Measurements from ENCODE around the gene CSAG3.

Gene CSAG3

GRCh38 chrX:152798945-152799344, 39.9 kb downstream of the CSAG3 start:
- no peak for ATAC-seq
- TF ChIP-seq CSDC2 (CRISPR knock-in tag; IDR thresholded peaks at IDR 0.05) = no peak
- no peak for TF ChIP-seq TCF4 (CRISPR knock-in tag; IDR thresholded peaks at IDR 0.05; ENCODE audit: borderline replicate concordance)
- TF ChIP-seq PPARA (CRISPR knock-in tag; IDR thresholded peaks at IDR 0.05; ENCODE audit: borderline replicate concordance) = no peak
- TF ChIP-seq PATZ1 (CRISPR knock-in tag; IDR thresholded peaks at IDR 0.05; ENCODE audit: borderline replicate concordance) = no peak
- TF ChIP-seq ZFP3 (CRISPR knock-in tag; IDR thresholded peaks at IDR 0.05) = no peak
- TF ChIP-seq ESRRG (CRISPR knock-in tag; IDR thresholded peaks at IDR 0.05) = no peak
- no peak for TF ChIP-seq RARB (CRISPR knock-in tag; IDR thresholded peaks at IDR 0.05)
- no peak for TF ChIP-seq ZC3H10 (CRISPR knock-in tag; IDR thresholded peaks at IDR 0.05)
- TF ChIP-seq CSRNP3 (CRISPR knock-in tag; IDR thresholded peaks at IDR 0.05) = no peak

GRCh38 chrX:152806035-152806434, 47.0 kb downstream of the CSAG3 start:
- peak; percentile 66 for ATAC-seq
- TF ChIP-seq ESRRG (CRISPR knock-in tag; IDR thresholded peaks at IDR 0.05) = no peak
- no peak for TF ChIP-seq ZFP30 (CRISPR knock-in tag; IDR thresholded peaks at IDR 0.05)
- TF ChIP-seq POU6F1 (CRISPR knock-in tag; IDR thresholded peaks at IDR 0.05; ENCODE audit: borderline replicate concordance, low read depth) = no peak
- TF ChIP-seq ARNTL (CRISPR knock-in tag; IDR thresholded peaks at IDR 0.05; ENCODE audit: borderline replicate concordance, low read depth) = no peak
- TF ChIP-seq PATZ1 (CRISPR knock-in tag; IDR thresholded peaks at IDR 0.05; ENCODE audit: borderline replicate concordance) = no peak
- TF ChIP-seq PPARA (CRISPR knock-in tag; IDR thresholded peaks at IDR 0.05; ENCODE audit: borderline replicate concordance) = no peak
- TF ChIP-seq ZNF8 (CRISPR knock-in tag; IDR thresholded peaks at IDR 0.05) = no peak

All from SK-N-SH treated with all-trans-retinoic acid at 6 μM for 48 hours (cell line).